ENCODE measurements around the gene NELFE. TPM values are rescaled to one million over a fixed set of nuclear protein-coding genes. Genes with fewer than 3 reads are reported as not detected.

The NELFE gene
- total and polyA plus RNA-seq, 2 of the 13 experiments (the other 11 are each of a cell fraction or from before 2014, with no cell fraction given) = 51.3 to 69.8 TPM

DNA sequence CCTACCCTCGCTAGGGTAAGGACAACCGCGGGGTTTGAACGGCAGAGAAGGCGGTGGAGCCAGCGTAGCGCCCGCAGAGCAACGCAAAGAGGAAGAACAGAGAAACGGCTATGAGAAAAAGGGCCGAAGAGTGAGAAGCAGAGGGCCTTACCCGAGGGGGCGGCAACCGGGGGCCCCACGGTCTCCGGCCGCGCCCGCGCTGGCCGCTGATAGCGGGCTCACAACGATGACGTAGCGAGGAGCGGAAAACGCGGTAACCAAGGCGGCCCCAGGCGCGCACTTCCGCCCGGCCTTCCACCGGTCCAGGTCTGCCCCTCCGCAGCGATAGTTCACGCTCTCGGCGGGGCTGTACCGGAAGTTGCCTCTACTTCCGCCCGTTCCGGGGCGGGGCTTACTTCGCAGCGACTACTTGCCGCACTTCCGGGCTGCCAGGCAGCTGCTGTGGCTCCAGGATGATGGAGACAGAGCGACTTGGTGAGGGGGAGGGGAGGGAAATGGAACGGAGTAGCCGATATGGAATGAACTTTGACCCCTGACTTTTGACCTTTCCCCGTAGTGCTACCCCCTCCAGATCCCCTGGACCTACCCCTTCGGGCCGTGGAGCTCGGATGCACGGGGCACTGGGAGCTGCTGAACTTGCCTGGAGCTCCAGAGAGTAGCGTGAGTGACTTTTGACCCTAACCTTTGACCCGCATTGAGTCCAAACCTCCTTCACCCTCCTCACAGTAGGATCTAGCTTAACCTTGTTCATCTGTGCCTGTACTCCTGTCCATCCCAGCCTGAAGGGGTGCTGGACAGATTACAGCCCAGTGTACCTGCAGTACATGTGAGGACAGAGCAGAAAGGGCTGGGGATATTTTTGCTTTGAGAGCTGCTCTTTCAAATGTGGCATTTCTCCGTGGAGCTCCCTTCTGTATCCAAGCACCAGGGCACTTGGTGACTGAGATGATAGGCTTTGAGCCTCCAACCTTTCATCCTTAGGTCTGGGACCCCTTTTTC, at the start of gene NELFE, which contains the start of gene SKIC2 (continued):
- TF ChIP-seq, protein P1, sequence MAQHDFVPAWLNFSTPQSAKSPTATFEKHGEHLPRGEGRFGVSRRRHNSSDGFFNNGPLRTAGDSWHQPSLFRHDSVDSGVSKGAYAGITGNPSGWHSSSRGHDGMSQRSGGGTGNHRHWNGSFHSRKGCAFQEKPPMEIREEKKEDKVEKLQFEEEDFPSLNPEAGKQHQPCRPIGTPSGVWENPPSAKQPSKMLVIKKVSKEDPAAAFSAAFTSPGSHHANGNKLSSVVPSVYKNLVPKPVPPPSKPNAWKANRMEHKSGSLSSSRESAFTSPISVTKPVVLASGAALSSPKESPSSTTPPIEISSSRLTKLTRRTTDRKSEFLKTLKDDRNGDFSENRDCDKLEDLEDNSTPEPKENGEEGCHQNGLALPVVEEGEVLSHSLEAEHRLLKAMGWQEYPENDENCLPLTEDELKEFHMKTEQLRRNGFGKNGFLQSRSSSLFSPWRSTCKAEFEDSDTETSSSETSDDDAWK (CRISPR knock-in tag; IDR thresholded peaks at IDR 0.05) = no peak
- TF ChIP-seq SMAD1 (CRISPR knock-in tag; IDR thresholded peaks at IDR 0.05; ENCODE audit: borderline replicate concordance, low read depth) = 0 out of 2 replicates have a peak, but pooled peaks have one; percentile 28
- TF ChIP-seq ZNF629 (CRISPR knock-in tag; conservative IDR thresholded peaks at IDR 0.05) = peak; percentile 63
- TF ChIP-seq, protein P2, sequence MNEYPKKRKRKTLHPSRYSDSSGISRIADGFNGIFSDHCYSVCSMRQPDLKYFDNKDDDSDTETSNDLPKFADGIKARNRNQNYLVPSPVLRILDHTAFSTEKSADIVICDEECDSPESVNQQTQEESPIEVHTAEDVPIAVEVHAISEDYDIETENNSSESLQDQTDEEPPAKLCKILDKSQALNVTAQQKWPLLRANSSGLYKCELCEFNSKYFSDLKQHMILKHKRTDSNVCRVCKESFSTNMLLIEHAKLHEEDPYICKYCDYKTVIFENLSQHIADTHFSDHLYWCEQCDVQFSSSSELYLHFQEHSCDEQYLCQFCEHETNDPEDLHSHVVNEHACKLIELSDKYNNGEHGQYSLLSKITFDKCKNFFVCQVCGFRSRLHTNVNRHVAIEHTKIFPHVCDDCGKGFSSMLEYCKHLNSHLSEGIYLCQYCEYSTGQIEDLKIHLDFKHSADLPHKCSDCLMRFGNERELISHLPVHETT (CRISPR knock-in tag; conservative IDR thresholded peaks at IDR 0.05) = peak; percentile 97
- no peak for TF ChIP-seq EHMT2 (IDR thresholded peaks at IDR 0.05; ENCODE audit: borderline replicate concordance, low read depth, low read length)
- TF ChIP-seq ZBTB7A (CRISPR knock-in tag; IDR thresholded peaks at IDR 0.05) = no peak
- peak; percentile 35 for TF ChIP-seq FOXO1 (CRISPR knock-in tag; IDR thresholded peaks at IDR 0.05)
- TF ChIP-seq ZMYM4 (CRISPR knock-in tag; IDR thresholded peaks at IDR 0.05) = peak; percentile 94
- TF ChIP-seq, protein P3, sequence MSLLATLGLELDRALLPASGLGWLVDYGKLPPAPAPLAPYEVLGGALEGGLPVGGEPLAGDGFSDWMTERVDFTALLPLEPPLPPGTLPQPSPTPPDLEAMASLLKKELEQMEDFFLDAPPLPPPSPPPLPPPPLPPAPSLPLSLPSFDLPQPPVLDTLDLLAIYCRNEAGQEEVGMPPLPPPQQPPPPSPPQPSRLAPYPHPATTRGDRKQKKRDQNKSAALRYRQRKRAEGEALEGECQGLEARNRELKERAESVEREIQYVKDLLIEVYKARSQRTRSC (CRISPR knock-in tag; IDR thresholded peaks at IDR 0.05; ENCODE audit: low read depth) = no peak
- 0 out of 2 replicates have a peak, but pooled peaks have one; percentile 54 for TF ChIP-seq NFKBIZ (CRISPR knock-in tag; IDR thresholded peaks at IDR 0.05)
- no peak for TF ChIP-seq ZNF333 (CRISPR knock-in tag; IDR thresholded peaks at IDR 0.05; ENCODE audit: borderline replicate concordance)
- TF ChIP-seq, protein P4, sequence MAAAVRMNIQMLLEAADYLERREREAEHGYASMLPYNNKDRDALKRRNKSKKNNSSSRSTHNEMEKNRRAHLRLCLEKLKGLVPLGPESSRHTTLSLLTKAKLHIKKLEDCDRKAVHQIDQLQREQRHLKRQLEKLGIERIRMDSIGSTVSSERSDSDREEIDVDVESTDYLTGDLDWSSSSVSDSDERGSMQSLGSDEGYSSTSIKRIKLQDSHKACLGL (CRISPR knock-in tag; IDR thresholded peaks at IDR 0.05) = no peak; the same call in 1 of the 2 replicates
- TF ChIP-seq, protein P5, sequence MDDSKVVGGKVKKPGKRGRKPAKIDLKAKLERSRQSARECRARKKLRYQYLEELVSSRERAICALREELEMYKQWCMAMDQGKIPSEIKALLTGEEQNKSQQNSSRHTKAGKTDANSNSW (CRISPR knock-in tag; IDR thresholded peaks at IDR 0.05; ENCODE audit: borderline replicate concordance) = no peak; the same call in 1 of the 2 replicates
- TF ChIP-seq ATAD3A (CRISPR knock-in tag; IDR thresholded peaks at IDR 0.05) = no peak
- peak; percentile 91 for TF ChIP-seq ZNF230 (CRISPR knock-in tag; IDR thresholded peaks at IDR 0.05)
- no peak; the same call in none of the 2 replicates for TF ChIP-seq SALL1 (CRISPR knock-in tag; IDR thresholded peaks at IDR 0.05)
- TF ChIP-seq, protein P6, sequence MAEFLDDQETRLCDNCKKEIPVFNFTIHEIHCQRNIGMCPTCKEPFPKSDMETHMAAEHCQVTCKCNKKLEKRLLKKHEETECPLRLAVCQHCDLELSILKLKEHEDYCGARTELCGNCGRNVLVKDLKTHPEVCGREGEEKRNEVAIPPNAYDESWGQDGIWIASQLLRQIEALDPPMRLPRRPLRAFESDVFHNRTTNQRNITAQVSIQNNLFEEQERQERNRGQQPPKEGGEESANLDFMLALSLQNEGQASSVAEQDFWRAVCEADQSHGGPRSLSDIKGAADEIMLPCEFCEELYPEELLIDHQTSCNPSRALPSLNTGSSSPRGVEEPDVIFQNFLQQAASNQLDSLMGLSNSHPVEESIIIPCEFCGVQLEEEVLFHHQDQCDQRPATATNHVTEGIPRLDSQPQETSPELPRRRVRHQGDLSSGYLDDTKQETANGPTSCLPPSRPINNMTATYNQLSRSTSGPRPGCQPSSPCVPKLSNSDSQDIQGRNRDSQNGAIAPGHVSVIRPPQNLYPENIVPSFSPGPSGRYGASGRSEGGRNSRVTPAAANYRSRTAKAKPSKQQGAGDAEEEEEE (CRISPR knock-in tag; IDR thresholded peaks at IDR 0.05; ENCODE audit: borderline replicate concordance) = peak; percentile 91; the same call in 1 of the 2 replicates
- TF ChIP-seq, protein P7, sequence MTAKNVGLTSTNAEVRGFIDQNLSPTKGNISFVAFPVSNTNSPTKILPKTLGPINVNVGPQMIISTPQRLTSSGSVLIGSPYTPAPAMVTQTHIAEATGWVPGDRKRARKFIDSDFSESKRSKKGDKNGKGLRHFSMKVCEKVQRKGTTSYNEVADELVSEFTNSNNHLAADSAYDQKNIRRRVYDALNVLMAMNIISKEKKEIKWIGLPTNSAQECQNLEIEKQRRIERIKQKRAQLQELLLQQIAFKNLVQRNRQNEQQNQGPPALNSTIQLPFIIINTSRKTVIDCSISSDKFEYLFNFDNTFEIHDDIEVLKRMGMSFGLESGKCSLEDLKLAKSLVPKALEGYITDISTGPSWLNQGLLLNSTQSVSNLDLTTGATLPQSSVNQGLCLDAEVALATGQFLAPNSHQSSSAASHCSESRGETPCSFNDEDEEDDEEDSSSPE (CRISPR knock-in tag; IDR thresholded peaks at IDR 0.05) = peak; percentile 95
- TF ChIP-seq, protein P8, sequence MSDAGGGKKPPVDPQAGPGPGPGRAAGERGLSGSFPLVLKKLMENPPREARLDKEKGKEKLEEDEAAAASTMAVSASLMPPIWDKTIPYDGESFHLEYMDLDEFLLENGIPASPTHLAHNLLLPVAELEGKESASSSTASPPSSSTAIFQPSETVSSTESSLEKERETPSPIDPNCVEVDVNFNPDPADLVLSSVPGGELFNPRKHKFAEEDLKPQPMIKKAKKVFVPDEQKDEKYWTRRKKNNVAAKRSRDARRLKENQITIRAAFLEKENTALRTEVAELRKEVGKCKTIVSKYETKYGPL (CRISPR knock-in tag; IDR thresholded peaks at IDR 0.05) = peak; percentile 78
- peak; percentile 98 for TF ChIP-seq KDM3A (CRISPR knock-in tag; IDR thresholded peaks at IDR 0.05; ENCODE audit: low read depth)
